ENCODE data around the gene PCDHGA9. TPM values are rescaled to one million over a fixed set of nuclear protein-coding genes. Genes with fewer than 3 reads are reported as not detected.

Gene PCDHGA9
- total and polyA plus RNA-seq, 10 of the 15 experiments (the other 5 are each of a cell fraction or from before 2014, with no cell fraction given) = 0.08 to 0.63 (median 0.29) TPM; not detected in 2

DNA sequence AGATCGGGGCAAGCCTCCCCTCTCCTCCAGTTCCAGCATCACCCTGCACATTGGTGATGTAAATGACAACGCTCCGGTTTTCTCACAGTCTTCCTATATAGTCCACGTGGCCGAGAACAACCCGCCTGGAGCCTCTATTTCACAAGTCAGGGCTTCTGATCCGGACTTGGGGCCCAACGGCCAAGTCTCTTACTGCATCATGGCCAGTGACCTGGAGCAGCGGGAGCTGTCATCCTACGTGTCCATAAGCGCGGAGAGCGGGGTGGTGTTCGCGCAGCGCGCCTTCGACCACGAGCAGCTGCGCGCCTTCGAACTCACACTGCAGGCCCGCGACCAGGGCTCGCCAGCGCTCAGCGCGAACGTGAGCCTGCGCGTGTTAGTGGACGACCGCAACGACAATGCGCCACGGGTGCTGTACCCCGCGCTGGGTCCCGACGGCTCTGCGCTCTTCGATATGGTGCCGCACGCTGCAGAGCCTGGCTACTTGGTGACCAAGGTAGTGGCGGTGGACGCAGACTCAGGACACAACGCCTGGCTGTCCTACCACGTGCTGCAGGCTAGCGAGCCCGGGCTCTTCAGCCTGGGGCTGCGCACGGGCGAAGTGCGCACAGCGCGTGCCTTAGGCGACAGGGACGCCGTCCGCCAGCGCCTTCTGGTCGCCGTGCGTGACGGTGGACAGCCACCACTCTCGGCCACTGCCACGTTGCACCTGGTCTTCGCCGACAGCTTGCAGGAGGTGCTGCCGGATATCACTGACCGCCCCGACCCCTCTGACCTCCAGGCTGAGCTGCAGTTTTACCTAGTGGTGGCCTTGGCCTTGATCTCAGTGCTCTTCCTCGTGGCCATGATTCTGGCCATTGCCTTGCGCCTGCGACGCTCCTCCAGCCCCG is 13.2 kb upstream of the PCDHGA9 start:
- ATAC-seq = no peak
- no peak overlapping the region for H3K27ac ChIP-seq (ENCODE audit: control insufficient read depth, insufficient read depth)
- BruUV-seq (replicated peaks) = no TSS peak
- ChIA-PET RAD21 (ENCODE audit: unreplicated experiment) (no interaction called here), POLR2A (no interaction called here), CTCF (interaction anchor here (1.6 to 2.8 kb wide), 2 partner anchors 9 to 20 kb away, joined by 6 to 8 read pairs; partner anchors contain the start of gene PCDHGB3), SMC1A (ENCODE audit: uncharacterized antibody, unreplicated experiment) (no interaction called here)
- no peaks in the 10 kb centered on the region for H3K79me2 ChIP-seq (ENCODE audit: control insufficient read depth, insufficient read depth, low read length)
- H2AFZ ChIP-seq (ENCODE audit: control insufficient read depth, low read depth, low read length) = no peak overlapping the region
- no peak overlapping the region for H3K4me2 ChIP-seq (ENCODE audit: control insufficient read depth, insufficient read depth)
- H3K4me1 ChIP-seq (ENCODE audit: control insufficient read depth, insufficient read depth, low read length) = no peaks in the 10 kb centered on the region
- H3K27me3 ChIP-seq (replicated peaks in 1 of 2; ENCODE audit: control insufficient read depth in 2 of 2, insufficient read depth in 2 of 2, low read length in 1 of 2) = no peaks in the 10 kb centered on the region
- no peaks in the 10 kb centered on the region for H3K36me3 ChIP-seq (ENCODE audit: control insufficient read depth in 2 of 2, insufficient read depth in 2 of 2, low read length in 1 of 2)
- TF ChIP-seq STAT3 (IDR thresholded peaks at IDR 0.05; ENCODE audit: low read depth, low read length) (no peak), FOXM1 (IDR thresholded peaks at IDR 0.05; ENCODE audit: low read depth, low read length) (no peak), HCFC1 (IDR thresholded peaks at IDR 0.05; ENCODE audit: low read length) (no peak), CEBPB (IDR thresholded peaks at IDR 0.05; ENCODE audit: borderline replicate concordance in 1 of 2, low read depth in 2 of 2, low read length in 2 of 2) (no peak), POLR2AphosphoS5 (IDR thresholded peaks at IDR 0.05; ENCODE audit: low read length) (no peak), TCF3 (IDR thresholded peaks at IDR 0.05; ENCODE audit: borderline replicate concordance, insufficient read depth, low read depth, low read length) (no peak)
- TF ChIP-seq, protein P1, sequence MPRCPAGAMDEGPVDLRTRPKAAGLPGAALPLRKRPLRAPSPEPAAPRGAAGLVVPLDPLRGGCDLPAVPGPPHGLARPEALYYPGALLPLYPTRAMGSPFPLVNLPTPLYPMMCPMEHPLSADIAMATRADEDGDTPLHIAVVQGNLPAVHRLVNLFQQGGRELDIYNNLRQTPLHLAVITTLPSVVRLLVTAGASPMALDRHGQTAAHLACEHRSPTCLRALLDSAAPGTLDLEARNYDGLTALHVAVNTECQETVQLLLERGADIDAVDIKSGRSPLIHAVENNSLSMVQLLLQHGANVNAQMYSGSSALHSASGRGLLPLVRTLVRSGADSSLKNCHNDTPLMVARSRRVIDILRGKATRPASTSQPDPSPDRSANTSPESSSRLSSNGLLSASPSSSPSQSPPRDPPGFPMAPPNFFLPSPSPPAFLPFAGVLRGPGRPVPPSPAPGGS (IDR thresholded peaks at IDR 0.05; ENCODE audit: borderline replicate concordance, insufficient read depth, low read depth, low read length, poor library complexity, severe bottlenecking) = no peak
- no peaks in the 10 kb centered on the region for H4K20me1 ChIP-seq (ENCODE audit: control insufficient read depth, insufficient read depth)
- no peak for DNase-seq (ENCODE audit: low read depth, low spot score)
- FAIRE-seq = no peak
- peaks cover 5% of the 10 kb centered on the region; the same call in 2 of the 3 replicates for H3K9me3 ChIP-seq (replicated peaks; ENCODE audit: control insufficient read depth, insufficient read depth, low read length)
- no peak overlapping the region for H3K9ac ChIP-seq (ENCODE audit: control insufficient read depth, insufficient read depth, low read length)
- intact Hi-C loops (cut with micrococcal nuclease; ENCODE audit: unreplicated experiment) (no loop called here), in situ Hi-C loops (cut with MboI) (no loop called here)
- H3K4me3 ChIP-seq = no peak overlapping the region
- WGBS (ENCODE audit: insufficient coverage, insufficient replicate concordance, low lambda C conversion rate, missing lambda C conversion rate) = 86% methylated on average over 73 of the region's 77 CpGs

Data from GM12878 (cell line).